Measurements from ENCODE around the gene METTL2B. TPM values are rescaled to one million over a fixed set of nuclear protein-coding genes. Genes with fewer than 3 reads are reported as not detected.

The METTL2B gene
- total and polyA plus RNA-seq, 7 donors, result 11.8 to 29.2 (median 22.8) TPM

GRCh38 chr7:128431754-128432153 lies 44.8 kb upstream of the METTL2B start:
- no peak for TF ChIP-seq CTCF (IDR thresholded peaks at IDR 0.05)
- intact Hi-C loops (cut with DNase I), result loop anchor here in 1 of 2 donors (2.0 kb wide), 1 partner anchor 27 kb away; no protein-coding TSS in a partner anchor
- Histone ChIP-seq H3K27me3 (ENCODE audit: insufficient read depth in 3 of 3, low read length in 2 of 3) (peaks cover 0 to 6% (median 0%) of the 10 kb centered on the region in 3 donors), H3K9me3 (no peaks in the 10 kb centered on the region), H3K4me3 (no peak overlapping the region), H3K36me3 (ENCODE audit: insufficient read depth in 1 of 2, low read depth in 1 of 2) (no peaks in the 10 kb centered on the region), H3K27ac (no peak overlapping the region), H3K4me1 (no peaks in the 10 kb centered on the region)
- DNase-seq, result no peak
- ATAC-seq, result no peak
- WGBS, 3 donors, result 73 to 85% (median 76%) methylated on average over 2 of the region's 2 CpGs

GRCh38 chr7:128434413-128435326 lies 41.9 kb upstream of the METTL2B start:
- H3K27ac ChIP-seq, result no peak overlapping the region
- H3K4me1 ChIP-seq, result no peaks in the 10 kb centered on the region
- no peaks in the 10 kb centered on the region for H3K36me3 ChIP-seq (ENCODE audit: insufficient read depth in 1 of 2, low read depth in 1 of 2)
- no peak overlapping the region for H3K4me3 ChIP-seq
- no peaks in the 10 kb centered on the region for H3K9me3 ChIP-seq
- H3K27me3 ChIP-seq (ENCODE audit: insufficient read depth in 3 of 3, low read length in 2 of 3), result peaks cover 0 to 4% (median 0%) of the 10 kb centered on the region in 3 donors
- no peak for TF ChIP-seq CTCF (IDR thresholded peaks at IDR 0.05)
- ATAC-seq, result no peak
- WGBS, 3 donors, result 69 to 79% (median 76%) methylated on average over 4 of the region's 4 CpGs
- intact Hi-C loops (cut with DNase I), result no loop called here
- no peak for DNase-seq

GRCh38 chr7:128435327-128435686 lies 41.2 kb upstream of the METTL2B start:
- ATAC-seq (no peak), DNase-seq (no peak)
- TF ChIP-seq CTCF (IDR thresholded peaks at IDR 0.05), result no peak
- Histone ChIP-seq H3K4me1 (no peaks in the 10 kb centered on the region), H3K27me3 (ENCODE audit: insufficient read depth in 3 of 3, low read length in 2 of 3) (peaks cover 0 to 4% (median 0%) of the 10 kb centered on the region in 3 donors), H3K36me3 (ENCODE audit: insufficient read depth in 1 of 2, low read depth in 1 of 2) (no peaks in the 10 kb centered on the region), H3K27ac (no peak overlapping the region), H3K4me3 (no peak overlapping the region), H3K9me3 (no peaks in the 10 kb centered on the region)
- intact Hi-C loops (cut with DNase I), result no loop called here
- WGBS, 3 donors, result 63 to 68% (median 65%) methylated on average over 3 of the region's 3 CpGs

- Histone ChIP-seq H3K9me3 (no peaks in the 10 kb centered on the region), H3K27me3 (ENCODE audit: insufficient read depth in 3 of 3, low read length in 2 of 3) (no peaks in the 10 kb centered on the region), H3K27ac (no peak overlapping the region), H3K4me1 (no peaks in the 10 kb centered on the region), H3K36me3 (ENCODE audit: insufficient read depth in 1 of 2, low read depth in 1 of 2) (no peaks in the 10 kb centered on the region), H3K4me3 (no peak overlapping the region)
- ATAC-seq (no peak), DNase-seq (no peak)
- 85 to 88% (median 87%) methylated on average over 8 of the region's 8 CpGs for WGBS, 3 donors
- no peak for TF ChIP-seq CTCF (IDR thresholded peaks at IDR 0.05)
- intact Hi-C loops (cut with DNase I), result no loop called here
Observed at GRCh38 chr7:128437426-128438332, 38.9 kb upstream of the METTL2B start.
